Measurements from ENCODE around the gene LY9.

The LY9 gene

DNA sequence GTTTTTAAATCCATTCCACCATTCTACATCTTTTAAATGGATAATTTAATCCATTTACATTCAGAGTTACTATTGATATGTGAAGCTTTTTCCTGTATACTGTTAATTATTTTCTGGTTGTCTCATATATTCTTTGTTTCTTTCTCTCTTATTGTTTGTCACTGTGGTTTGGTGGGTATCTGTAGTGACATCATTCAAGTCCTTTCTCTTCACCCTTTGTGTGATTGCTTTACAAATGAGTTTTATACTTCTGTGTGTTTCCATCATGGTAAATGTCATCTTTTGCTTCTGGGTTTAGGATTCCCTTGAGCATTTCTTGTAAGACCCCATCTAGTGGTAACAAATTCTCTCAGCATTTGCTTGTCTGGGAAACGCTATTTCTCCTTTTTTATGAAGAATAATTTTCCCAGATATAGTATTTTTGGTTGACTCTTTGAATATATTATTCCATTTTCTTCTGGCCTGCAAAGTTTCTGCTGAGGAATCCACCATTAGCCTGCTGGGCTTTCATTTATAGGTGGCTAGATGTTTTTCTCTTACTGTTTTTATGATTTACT lies 10.2 kb downstream of the LY9 start:
- DNase-seq: no peak

DNA sequence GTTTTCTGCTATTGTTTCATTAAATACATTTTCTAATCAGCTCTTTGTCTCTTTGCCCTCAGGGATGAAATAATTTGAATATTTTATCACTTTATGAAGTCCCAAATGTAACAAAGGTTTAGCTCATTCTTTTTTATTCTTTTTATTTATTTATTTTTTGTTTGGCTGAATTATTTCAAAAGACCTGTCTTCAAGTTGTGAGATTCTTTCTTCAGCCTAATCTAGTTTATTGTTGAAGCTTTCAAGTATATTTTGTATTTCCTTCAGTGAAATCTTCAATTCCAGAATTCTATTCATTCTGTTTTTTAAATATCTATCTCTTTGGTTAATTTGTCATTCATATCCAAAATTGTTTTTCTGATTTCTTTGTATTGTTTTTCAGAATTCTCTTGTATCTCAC lies 10.8 kb downstream of the LY9 start:
- no peak for DNase-seq

DNA sequence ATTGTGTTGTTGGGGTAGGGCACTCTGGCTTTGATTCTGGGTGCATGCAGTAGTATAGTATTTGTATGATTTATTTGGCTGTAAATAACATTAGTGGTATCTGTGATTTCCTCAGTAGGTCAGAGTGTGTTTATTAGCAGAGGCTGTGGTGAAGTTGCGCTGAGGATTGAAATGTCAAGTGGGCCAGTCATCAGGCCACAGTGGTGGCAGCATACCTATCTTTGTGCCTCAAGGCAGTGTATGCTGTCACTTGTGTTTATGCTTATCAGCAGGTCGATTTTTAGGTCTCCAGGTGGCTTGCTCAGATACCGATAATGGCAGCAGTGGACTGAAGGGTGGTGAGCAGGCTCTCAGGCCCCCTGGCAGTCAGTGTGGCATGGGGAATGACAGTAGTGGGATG lies 11.3 kb downstream of the LY9 start:
- DNase-seq: no peak

DNA sequence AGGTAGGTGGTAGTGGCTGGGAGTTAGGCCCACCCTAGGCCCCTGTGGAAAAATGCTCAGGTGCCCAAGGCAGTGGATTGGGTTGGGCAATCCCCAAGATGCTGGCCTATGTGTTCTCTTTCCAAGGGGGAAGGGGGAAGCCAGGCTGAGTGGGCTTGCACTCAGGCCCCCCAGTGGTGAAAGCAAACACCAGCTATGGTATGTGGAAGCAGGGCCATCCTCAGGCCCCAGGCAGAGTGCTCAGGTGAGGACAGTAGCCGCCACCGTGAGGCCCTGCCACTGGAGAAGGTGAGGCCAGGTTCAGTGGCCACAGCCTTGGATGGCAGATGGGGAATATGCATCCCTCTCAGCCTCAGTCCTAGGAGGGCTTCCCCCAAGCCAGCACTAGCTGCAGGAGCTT lies 11.8 kb downstream of the LY9 start:
- no peak for DNase-seq

DNA sequence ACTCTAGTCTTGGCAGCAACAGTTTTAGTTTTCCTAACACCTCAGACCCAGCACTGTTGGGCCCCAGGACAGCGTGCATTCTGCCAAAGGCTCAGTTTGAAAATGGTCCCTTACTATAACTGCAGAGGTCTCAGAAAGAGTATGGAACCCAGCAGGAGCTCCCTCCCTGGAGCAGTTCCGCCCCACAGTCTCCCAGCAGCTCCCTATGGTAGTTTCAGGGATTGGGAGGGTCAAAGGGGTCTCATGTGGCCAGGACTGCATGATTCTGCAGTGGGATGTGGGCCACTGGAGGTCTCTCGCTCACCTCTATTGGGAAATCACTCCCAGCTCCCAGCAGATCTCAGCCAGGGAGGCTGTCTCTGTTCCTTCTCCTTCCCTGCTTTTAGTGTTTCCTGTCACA lies 12.3 kb downstream of the LY9 start:
- DNase-seq: no peak

DNA sequence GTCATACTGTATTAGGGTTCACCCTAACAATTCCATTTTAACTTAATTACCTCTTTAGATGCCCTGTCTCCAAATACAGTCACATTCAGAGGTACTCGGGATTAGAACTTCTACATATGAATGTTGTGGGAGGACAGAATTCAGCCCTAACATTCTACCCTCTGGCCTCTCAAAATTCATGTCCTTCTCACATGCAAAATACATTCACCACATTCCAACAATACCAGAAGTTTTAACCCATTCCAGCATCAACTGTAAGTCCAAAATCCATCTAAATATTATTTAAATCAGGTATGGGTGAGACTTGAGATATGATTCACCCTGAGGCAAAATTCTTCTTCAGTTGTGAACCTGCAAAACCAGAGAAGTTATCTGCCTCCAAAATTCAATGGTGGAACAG lies 14.5 kb downstream of the LY9 start:
- no peak for DNase-seq

DNA sequence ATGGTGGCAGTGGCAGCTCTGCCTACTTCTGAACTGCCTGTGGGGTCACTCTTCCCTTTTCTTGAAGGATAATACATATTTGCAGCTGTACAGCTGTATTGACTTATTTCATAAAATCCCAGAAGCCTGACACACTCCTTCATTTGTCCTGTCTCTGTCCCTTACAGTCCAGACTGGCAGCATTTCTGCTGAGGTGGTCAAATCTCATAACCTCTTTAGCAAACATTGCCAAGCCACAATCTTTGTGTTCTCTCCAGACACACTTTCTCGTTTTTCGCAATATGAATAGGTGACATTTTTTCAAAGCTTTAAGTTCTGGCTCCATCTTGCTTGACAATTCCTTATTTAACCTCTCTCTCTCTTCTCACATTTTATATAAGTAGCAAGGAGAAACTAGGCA lies 15.2 kb downstream of the LY9 start:
- peak; percentile 29 for DNase-seq

DNA sequence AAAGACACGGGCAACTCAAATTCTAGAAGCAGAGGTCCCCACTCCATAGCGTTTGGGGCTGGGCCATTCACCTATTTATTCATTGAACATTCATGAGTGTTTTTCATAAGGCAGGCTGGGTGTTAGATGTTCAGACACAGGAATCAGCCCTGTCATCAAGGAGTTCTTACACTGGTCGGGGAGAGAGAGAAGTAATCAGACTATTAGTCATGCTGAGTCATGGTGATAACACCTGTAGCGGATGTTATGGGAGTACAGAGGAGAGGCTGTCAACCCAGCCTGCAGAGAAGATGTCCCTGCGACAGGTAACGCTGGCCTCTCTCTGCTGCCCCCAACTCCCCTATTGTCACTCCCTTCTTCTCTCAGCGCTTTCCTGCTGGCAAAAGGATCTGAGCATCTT lies 17.2 kb downstream of the LY9 start:
- peak; percentile 74 for DNase-seq

DNA sequence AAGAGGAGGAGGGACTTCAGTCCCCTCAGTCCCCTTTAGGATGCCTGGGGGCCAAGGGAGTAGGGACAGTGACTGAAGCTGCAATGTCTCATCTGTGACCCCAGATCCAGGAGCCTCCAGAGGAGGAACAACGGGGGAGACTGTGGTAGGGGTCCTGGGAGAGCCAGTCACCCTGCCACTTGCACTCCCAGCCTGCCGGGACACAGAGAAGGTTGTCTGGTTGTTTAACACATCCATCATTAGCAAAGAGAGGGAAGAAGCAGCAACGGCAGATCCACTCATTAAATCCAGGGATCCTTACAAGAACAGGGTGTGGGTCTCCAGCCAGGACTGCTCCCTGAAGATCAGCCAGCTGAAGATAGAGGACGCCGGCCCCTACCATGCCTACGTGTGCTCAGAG lies 18.3 kb downstream of the LY9 start:
- no peak for DNase-seq

DNA sequence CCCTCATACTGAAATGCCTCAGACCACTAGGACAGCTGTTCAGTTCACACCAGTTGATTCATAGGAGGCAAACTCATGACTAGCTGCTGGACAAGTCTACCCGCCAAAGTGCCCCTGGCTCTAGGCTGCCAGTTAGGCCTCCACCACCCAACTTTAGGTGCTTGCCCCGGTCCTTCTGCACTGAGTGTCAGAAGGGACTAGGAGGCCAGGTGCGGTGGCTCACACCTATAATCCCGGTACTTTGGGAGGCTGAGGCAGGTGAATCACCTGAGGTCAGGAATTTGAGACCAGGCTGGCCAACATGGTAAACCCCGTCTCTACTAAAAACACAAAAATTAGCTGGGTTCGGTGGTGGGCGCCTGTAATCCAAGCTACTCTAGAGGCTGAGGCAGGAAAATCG lies 18.9 kb downstream of the LY9 start:
- DNase-seq: no peak

DNA sequence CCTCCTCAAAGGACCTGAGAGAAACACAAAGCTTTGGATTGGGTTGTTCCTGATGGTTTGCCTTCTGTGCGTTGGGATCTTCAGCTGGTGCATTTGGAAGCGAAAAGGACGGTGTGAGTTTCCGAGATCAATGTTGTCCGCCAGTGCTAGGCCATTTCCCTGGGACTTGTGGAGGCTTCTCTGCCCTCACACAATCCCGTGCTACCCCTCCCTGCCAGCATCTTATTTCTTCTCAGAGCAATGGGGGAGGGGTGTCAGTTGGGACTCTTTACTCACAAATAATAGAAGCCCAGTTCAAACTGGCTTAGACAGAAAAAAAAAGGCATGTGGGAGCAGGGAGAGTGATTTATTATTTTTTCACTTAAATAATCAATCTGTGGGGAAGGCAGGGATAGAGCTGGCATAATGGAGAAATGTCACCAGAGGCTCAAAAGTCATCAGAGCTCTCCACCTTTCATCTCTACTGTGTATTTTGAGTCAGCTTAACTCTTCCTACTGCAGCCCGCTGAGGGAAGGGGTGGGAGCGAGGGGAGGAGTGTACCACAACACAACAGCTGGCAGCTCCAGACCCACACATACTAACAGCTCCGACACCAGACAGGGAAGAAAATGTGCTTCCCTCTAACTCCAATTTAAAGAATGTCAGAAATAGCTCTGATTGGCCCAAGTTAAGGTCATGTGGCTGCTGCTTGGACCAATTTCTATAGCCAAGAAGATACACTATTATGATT lies 22.4 kb downstream of the LY9 start:
- no peak for DNase-seq

DNA sequence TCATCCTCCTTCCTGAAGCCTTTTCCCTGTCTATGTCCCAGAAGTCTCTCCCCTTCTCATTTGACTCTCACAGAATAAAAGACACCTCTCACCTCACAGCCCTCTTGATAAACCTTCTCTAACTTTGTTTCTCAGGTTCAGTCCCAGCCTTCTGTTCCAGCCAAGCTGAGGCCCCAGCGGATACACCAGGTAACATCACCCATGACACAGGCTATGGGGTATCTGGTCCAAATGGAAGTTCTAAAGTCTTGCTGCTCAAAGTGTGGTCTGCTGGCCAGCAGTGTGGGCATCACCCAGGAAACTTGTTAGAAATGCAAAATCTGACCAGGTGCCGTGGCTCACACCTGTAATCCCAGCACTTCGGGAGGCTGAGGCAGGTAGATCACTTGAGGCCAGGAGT lies 23.2 kb downstream of the LY9 start:
- DNase-seq: no peak

DNA sequence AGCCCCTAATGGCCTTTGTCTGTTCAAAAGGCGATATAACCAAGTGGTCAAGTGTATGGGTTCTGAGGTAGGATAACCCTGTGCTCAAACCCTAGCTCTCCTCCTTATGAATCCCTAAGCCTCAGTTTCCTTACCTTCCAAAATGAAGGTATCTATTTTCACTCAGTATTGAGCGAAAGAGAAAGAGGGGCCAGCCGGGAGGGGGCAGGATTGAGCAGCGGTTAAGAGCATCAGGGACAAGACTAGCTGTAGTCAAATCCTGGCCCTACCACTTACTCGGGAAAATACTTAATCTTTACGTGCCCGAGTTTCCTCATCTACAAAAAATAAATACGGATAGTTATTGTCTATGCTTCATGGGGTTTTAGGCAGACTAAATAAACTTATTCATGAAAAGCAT lies 25.7 kb downstream of the LY9 start:
- DNase-seq: no peak

DNA sequence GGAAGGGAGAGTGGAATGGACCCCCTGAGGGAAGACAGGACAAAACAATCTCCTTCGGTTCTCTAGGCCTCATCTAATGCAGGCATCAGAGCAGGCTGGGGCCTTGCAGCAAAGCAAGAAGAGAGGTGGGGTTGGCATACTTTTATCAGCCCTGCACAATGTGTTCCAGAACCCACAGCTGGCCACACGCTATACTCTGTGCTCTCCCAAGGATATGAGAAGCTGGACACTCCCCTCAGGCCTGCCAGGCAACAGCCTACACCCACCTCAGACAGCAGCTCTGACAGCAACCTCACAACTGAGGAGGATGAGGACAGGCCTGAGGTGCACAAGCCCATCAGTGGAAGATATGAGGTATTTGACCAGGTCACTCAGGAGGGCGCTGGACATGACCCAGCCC lies 27.3 kb downstream of the LY9 start:
- DNase-seq: no peak

DNA sequence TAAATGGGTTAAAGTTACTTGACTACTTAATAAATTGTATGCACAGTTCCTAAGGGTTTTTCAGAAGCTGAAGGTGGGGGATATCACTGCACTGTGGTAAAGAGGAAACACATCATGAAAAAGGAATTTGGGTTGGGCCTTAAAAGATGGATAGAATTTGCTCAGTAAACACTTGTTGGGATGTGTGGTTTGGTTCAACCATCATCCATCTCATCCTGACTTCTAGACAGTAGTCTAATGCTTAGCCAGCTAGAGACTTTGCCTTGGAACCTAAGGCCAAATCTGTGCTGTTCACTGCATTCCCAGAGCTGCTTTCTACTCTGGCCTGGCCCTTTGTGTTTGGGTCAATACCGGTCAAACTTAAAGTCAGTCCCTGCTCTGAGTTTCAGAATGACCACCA lies 30.6 kb downstream of the LY9 start:
- DNase-seq: no peak

DNA sequence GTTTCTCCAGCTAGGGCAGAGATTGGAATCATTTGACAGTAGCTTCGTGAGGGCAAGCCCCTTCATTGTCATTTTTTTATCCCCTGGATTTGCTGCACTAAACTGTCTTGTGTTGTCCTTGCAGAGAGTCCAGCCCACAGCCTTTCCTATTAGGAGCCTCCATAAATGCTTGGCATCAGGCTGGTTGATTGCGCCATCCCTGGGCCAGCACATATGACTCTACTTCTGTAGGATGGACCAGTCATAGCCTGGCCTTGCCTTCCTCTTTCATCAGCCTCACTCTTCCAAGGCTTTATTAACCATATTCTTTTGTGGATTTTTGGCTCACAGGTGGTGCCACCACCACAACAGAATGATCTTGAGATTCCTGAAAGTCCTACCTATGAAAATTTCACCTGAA lies 31.4 kb downstream of the LY9 start:
- DNase-seq: no peak

DNA sequence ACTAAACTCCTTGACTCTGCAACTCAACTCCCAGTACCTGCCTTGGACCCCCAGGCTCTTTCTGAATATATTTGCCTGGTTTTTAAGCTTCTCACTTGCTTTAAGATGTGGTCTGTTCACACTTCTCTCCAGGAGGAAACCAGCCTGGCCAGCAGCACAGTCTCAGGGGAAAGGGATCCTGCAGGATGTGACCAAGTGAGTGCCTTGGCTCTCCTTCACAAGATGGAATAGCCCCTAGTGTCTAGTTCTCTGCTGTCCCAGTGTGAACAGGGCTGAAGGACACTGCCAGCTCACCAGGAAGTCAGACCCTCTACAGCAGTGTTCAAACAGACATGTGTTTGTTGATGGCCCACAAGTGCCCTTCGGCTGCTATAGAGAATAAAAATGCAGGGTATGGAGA lies 33.8 kb downstream of the LY9 start:
- no peak for DNase-seq

DNA sequence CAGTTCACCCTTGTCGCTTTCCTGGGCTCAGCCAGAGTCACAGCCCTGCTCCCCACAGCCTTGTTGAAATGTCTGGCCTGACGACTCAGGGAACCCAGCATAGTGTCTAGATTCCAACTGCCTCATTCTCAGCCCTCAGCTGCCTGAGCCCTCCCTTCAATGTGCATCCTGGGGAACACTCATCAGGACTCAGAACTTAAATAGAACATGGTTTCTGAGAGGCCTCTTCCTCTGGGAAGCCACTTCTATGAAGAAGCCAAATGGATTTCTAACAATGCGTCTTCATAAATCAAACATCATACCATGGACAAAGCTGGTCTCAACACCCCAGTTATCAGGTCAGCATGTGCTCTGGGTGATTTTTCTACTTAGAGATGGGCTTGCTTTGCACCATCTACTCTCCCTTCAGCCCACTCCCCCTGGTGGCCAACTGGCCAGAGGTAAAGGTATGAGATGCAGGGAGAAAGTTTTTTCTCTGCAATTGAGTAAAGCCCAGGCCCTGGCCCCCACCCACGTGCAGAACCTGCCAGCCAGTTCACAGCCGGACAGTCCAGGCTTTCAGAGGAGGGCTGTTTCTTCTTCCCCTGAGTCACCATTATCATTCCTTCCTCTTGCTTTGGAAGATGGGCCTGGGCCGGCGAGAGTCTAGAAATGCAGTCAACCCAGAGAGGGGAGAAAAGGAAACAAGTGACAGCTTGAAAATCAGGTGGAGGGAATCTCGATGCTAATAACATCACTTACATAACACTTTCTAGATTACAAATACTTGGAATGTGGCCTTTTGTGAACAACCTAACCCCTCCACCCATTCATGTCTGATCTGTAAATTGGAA lies 34.6 kb downstream of the LY9 start:
- peak; percentile 74 for DNase-seq

DNA sequence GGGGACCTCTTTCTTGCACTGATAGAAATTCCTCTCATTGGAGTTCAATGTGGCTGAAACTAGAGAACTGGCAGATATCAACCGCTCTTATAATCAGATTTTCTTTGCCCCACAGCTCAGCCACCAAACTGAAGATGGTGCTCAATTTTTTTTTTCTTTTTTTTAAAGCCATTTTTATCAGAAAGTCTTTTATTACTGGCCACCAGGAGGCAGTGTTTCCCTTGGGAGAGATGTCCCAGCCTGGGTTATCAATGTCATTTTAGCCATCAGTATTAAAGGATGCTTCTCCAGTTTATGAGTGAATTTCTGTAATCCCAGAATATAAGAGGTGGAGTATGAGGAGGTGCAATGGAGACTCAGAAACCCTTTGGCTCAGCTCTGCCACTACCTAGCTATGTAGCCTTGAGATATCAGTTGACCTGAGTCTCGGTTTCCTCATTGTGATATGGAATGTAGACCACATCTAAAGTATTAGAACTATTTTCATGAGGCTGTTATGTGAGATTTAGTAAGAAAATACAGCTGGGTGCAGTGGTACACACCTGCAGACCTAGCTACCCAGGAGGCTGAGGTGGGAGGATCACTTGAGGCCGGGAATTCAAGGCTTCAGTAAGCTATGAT lies 39.1 kb downstream of the LY9 start:
- DNase-seq: peak; percentile 68

DNA sequence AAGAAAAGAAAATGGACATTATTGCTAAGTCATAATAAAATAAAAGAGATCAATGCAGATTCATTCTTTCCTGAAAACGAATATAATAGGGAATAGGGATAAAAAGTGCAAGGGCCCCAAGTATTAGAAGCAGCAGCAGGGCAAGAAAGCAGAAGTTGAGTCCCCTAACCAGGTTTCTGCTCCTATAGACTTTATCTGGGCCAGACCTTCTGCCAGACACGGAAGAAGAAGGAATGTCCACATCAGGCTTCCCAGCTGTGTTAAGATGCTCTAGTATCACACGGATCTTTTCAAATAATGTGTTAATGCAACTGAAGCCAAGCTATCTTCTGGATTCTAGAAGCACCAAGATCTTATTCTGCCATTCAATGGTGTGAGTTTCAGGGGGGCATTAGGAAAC lies 39.8 kb downstream of the LY9 start:
- no peak for DNase-seq

DNA sequence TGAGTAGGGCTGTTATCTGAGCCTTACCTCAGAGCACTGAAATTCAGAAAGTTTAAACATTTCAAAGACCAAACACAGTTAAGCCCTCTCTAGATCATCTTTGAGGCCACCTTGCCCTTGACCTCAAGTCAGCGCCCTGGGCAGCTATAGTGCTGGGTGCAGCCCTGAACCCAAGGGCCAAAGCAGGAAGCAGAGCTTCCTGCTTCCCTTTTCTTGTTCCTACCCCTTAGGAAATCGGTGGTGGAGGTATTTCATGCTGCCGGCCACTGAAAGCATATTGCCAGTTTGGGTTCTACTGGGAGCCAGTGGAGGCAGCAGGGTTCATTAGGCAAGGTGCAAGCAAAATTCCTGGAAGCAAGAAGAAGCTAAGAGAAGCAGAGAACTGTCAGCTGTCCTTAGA lies 40.6 kb downstream of the LY9 start:
- DNase-seq: no peak

DNA sequence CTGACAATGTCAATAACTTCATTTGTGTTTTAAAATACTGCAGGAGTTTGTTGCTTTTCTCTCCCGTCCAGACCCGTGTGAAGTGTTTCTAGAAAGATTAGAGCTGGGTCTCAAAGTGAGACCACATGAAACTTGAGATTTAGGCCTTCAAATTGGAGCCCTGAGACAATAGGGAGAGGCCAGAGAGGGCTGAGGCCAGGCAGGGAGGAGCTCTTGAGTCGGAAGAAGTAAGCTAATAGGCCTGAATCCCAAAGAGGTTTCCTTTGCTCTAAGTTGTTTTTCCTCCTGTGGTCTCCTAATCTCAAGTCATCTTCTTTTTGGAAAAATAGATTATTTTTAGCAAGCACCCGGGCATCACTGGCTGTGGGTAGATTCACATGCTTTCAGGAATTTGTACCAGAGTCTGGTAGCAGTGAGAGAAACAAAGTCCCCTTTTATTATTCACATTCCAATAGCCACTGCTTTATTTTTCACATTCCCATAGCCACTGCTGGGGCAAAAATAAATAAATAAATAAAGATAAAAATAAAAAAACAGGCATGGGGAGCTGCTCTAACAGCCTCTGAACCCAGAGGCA lies 41.1 kb downstream of the LY9 start:
- DNase-seq: no peak

DNA sequence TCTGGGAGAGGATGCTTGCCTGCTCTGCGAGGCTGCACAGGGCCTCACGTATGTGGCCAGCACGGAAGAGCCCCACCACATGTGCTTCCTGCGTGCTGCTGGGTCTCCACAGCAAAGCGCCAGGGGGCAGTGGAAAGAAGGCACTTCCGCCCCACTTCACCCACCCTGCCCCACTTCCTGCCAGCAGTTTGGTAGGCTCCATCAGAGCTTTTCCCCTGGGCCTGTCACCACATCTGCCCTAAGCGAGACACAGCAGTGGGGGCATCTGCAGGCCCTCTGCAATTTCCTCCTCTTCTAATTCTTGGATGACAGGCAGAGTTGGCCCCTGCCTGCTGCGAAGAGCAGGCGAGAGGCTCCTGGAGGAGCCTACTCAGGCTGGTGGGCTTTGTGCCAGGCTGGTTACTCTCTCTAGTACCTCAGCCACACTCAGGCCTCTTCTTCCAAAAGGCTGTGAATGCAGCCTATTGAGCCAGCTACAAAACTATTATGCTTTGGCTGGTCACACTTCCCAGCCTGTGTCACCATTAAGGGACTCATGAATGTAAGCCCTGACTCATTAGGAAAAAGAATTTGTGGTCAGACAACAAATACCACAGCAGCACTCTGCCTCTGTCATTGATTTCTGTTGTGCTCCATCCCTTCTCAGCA lies 41.7 kb downstream of the LY9 start:
- peak; percentile 94 for DNase-seq
